K562 treated with DMSO at 1 percent for 48 hours (cell line): ENCODE data around the gene SMOC1. TPM values are rescaled to one million over a fixed set of nuclear protein-coding genes. Genes with fewer than 3 reads are reported as not detected.

ENCODE experiments used
- total RNA-seq: library from RNA; unstranded; fragments of 300-600 nt; gene quantifications from 2 replicates; pipeline ENCODE4 v1.2.3, GENCODE V29; 2022; ENCODE audit warnings: low replicate concordance; ENCODE audit errors: extremely low read depth

Gene SMOC1, protein sequence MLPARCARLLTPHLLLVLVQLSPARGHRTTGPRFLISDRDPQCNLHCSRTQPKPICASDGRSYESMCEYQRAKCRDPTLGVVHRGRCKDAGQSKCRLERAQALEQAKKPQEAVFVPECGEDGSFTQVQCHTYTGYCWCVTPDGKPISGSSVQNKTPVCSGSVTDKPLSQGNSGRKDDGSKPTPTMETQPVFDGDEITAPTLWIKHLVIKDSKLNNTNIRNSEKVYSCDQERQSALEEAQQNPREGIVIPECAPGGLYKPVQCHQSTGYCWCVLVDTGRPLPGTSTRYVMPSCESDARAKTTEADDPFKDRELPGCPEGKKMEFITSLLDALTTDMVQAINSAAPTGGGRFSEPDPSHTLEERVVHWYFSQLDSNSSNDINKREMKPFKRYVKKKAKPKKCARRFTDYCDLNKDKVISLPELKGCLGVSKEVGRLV
- not detected in 2 replicates for total RNA-seq

DNA sequence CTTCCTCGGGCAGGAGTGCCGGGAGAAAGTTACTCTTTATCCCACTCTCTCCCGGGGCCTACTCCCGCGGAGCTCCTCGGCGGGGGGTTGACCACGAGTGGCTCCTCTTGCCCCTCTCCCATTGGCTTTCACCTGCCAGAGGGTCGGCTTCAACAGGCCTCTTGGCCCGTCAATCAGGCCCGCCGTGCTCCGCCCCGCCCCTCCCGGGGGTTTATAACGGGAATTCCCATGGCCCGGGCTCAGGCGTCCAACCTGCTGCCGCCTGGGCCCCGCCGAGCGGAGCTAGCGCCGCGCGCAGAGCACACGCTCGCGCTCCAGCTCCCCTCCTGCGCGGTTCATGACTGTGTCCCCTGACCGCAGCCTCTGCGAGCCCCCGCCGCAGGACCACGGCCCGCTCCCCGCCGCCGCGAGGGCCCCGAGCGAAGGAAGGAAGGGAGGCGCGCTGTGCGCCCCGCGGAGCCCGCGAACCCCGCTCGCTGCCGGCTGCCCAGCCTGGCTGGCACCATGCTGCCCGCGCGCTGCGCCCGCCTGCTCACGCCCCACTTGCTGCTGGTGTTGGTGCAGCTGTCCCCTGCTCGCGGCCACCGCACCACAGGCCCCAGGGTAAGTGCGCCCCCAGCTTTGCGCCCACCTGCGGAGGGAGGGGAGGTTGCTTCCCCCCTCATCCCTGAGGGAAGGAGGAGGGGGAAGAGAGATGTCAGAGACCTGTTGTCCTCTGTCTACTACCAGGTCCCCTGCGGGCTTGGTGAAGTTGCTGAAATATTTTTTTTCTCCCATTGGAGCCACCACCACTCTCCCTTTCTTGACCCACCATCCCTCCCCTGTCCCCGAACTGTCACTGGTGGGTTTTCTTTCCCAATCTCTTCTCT, at the start of gene SMOC1:
SMOC1 (plus strand) TSS at position 242 of the 869 bp plus-strand sequence; CDS start at position 505, 263 bp downstream.

Other genes starting within 250 kb of the SMOC1 start
- gene SRSF5, start 112.3 kb upstream of the SMOC1 start, total RNA-seq: not detected in 2 replicates
- gene SLC10A1, start 82.2 kb upstream of the SMOC1 start, total RNA-seq: not detected in 2 replicates